22Rv1 (cell line): ENCODE results near the gene TRIM71.
"Not testable (repeated sequence)": the region's sequence is repeated elsewhere in the genome, so short reads cannot be mapped to it uniquely, and the experiment has no call there.

Experiments used
- H3K27ac ChIP-seq: fragments of 450-650 bp; 2 replicates; pipeline ENCODE4 v1.5.1; 2017
- CTCF ChIP-seq: fragments of 450-650 bp; IDR thresholded peaks from 2 replicates; pipeline ENCODE4 v1.5.1; 2017; ENCODE audit warnings: mild to moderate bottlenecking
- ZFX ChIP-seq: fragments of 450-650 bp; IDR thresholded peaks from 2 replicates; pipeline ENCODE4 v1.6.1; 2017; ENCODE audit warnings: antibody characterized with exemption, borderline replicate concordance

The TRIM71 gene

DNA sequence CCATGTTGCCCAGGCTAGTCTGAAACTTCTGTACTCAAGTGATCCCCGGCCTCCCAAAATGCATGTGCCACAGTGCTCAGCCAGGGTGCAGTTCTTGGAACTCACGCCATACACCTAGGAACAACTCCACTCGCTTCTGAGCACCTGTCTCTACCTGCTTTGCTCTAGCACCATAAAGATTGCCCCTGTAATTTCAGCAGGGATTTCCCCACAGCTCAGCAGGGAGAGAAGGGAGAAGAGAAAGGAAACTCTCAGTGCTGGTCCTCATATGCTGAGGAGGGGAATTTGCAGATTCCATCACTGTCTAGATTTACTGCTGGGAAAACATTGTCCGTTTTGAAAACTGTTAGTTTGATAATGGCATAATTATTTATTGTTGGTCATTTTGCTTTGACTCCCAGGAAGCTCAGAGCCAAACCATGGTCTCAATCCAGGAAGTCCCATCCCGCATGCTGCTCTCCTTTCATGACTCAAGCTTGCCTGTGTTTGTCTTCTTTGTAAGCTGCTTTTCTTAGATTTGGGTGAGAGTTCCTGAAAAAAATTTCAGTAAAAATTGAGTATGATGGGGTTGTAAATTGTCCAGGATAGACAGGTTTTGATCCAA is 24.2 kb downstream of the TRIM71 start:
- TF ChIP-seq ZFX (no peak), CTCF (no peak)
- no peak overlapping the region for H3K27ac ChIP-seq

GRCh38 chr3:32842531-32842931 is 24.7 kb downstream of the TRIM71 start:
- H3K27ac ChIP-seq: no peak overlapping the region

GRCh38 chr3:32842987-32843386 is 25.2 kb downstream of the TRIM71 start:
- no peak for TF ChIP-seq CTCF
- no peak for TF ChIP-seq ZFX
- H3K27ac ChIP-seq: no peak overlapping the region

More at GRCh38 chr3:32842531-32842931, 24.7 kb downstream of the TRIM71 start:
- TF ChIP-seq CTCF (no peak), ZFX (no peak)

GRCh38 chr3:32843510-32844321 is 25.9 kb downstream of the TRIM71 start:
- H3K27ac ChIP-seq: no peak overlapping the region

GRCh38 chr3:32844322-32844654 is 26.5 kb downstream of the TRIM71 start:
- H3K27ac ChIP-seq: no peak overlapping the region

More at GRCh38 chr3:32843510-32844321, 25.9 kb downstream of the TRIM71 start:
- no peak for TF ChIP-seq ZFX
- no peak for TF ChIP-seq CTCF

DNA sequence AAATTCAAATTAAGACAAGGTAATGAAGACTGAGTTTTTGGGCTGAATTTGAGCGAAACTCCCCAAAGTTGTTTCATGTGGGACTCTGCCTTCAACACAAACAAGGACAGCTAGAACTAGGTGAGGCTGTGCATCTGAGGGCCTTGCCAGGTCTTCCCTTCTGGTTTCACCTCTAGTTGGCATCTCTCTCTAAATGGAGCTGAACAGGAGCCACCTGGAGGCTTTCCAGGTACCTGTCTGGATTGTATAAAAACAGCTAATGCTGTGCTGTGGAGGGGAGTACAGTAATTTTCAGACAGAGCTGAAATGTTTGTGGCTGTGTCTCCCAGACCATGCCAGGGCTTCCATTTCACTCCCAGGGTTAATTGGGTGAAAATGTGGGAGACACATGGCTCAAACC is 27.1 kb downstream of the TRIM71 start:
- no peak overlapping the region for H3K27ac ChIP-seq
- no peak for TF ChIP-seq ZFX

More at GRCh38 chr3:32844322-32844654, 26.5 kb downstream of the TRIM71 start:
- TF ChIP-seq ZFX (no peak), CTCF (no peak)

GRCh38 chr3:32845546-32845945 is 27.7 kb downstream of the TRIM71 start:
- not testable (repeated sequence) for H3K27ac ChIP-seq

DNA sequence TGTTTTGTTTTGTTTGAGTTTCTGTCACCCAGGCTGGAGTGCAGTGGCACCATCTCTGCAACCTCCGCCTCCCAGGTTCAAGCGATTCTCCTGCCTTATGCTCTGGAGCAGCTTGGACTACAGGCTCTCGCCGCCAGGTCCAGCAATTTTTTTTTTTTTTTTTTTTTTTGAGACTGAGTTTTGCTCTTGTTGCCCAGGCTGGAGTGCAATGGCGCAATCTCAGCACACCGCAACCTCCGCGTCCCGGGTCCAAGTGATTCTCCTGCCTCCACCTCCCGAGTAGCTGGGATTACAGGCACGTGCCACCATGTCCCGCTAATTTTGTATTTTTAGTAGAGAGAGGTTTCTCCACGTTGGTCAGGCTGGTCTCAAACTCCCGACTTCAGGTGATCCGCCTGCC is 29.2 kb downstream of the TRIM71 start:
- not testable (repeated sequence) for H3K27ac ChIP-seq

DNA sequence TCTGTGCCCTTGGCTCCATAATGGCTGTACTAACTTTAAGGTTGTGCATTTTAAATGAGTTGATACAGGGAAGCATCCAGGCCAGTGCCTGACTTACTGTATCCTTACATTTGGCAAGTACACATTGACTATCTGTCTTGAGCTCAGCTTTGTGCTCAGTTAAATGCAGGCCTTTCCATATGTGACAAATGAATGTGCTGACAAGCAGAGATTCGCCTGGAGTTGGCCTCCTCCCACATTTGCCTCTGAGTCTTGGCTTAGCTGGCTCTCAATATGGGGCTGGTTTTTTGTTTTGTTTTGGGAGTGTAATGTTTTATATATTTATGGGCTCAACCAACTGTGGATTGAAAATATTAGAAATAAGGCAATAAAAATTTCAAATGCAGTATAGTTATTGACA is 29.7 kb downstream of the TRIM71 start:
- H3K27ac ChIP-seq: no peak overlapping the region
- TF ChIP-seq CTCF: no peak
- no peak for TF ChIP-seq ZFX
